Glomerular visceral epithelial cell (primary cell): ENCODE results near the gene S100A12.
A peak's percentile ranks its signal among the peaks of the same experiment; 100 is the strongest.
"Not testable (repeated sequence)": the region's sequence is repeated elsewhere in the genome, so short reads cannot be mapped to it uniquely, and the experiment has no call there.

ENCODE experiments used
- DNase-seq: peaks from one replicate; pipeline ENCODE4 v3.0.0-alpha.2; 2016; ENCODE audit errors: extremely low spot score

The S100A12 gene

GRCh38 chr1:153353226-153353947, 22.0 kb downstream of the S100A12 start:
- no peak for DNase-seq

GRCh38 chr1:153352523-153352922, 22.9 kb downstream of the S100A12 start:
- DNase-seq: peak; percentile 65

GRCh38 chr1:153350321-153350957, 25.0 kb downstream of the S100A12 start:
- DNase-seq: no peak

GRCh38 chr1:153349363-153350320, 25.8 kb downstream of the S100A12 start:
- DNase-seq: no peak

GRCh38 chr1:153348511-153349362, 26.7 kb downstream of the S100A12 start, which contains the start of gene PGLYRP4:
PGLYRP4 (minus strand) TSS chr1:153348841; CDS start chr1:153347932, 909 bp downstream.
- DNase-seq: no peak

- no peak for DNase-seq
Observed at GRCh38 chr1:153347856-153348255, 27.6 kb downstream of the S100A12 start.

GRCh38 chr1:153347049-153347448, 28.4 kb downstream of the S100A12 start:
- not testable (repeated sequence) for DNase-seq

- DNase-seq: no peak
Observed at GRCh38 chr1:153346077-153346723, 29.2 kb downstream of the S100A12 start.

- DNase-seq: no peak
Observed at GRCh38 chr1:153345187-153346076, 30.0 kb downstream of the S100A12 start.

GRCh38 chr1:153344718-153345025, 30.7 kb downstream of the S100A12 start:
- no peak for DNase-seq

- DNase-seq: no peak
Observed at GRCh38 chr1:153343811-153344717, 31.4 kb downstream of the S100A12 start.

GRCh38 chr1:153343040-153343681, 32.3 kb downstream of the S100A12 start:
- no peak for DNase-seq

- DNase-seq: no peak
Observed at GRCh38 chr1:153342178-153342577, 33.2 kb downstream of the S100A12 start.

GRCh38 chr1:153341431-153341934, 33.9 kb downstream of the S100A12 start:
- no peak for DNase-seq

GRCh38 chr1:153340356-153340755, 35.1 kb downstream of the S100A12 start:
- DNase-seq: no peak

- no peak for DNase-seq
Observed at GRCh38 chr1:153339802-153340201, 35.6 kb downstream of the S100A12 start.

- no peak for DNase-seq
Observed at GRCh38 chr1:153337980-153338853, 37.2 kb downstream of the S100A12 start.
